ENCODE results near the gene CCBE1. TPM values are rescaled to one million over a fixed set of nuclear protein-coding genes. Genes with fewer than 3 reads are reported as not detected.
A peak's percentile ranks its signal among the peaks of the same experiment; 100 is the strongest.

Gene CCBE1
- total RNA-seq, 2 experiments from 2014 or later, result not detected

GRCh38 chr18:59432803-59433597, 264.2 kb downstream of the CCBE1 start:
- ATAC-seq (no peak), DNase-seq (no peak)
- Mint-ChIP-seq H3K4me3 (no peak overlapping the region), H3K27me3 (ENCODE audit: low read depth) (peaks cover 2% of the 10 kb centered on the region), H3K27ac (no peak overlapping the region), H3K4me1 (ENCODE audit: low read depth) (no peaks in the 10 kb centered on the region), H3K36me3 (ENCODE audit: low read depth) (no peaks in the 10 kb centered on the region), H3K9me3 (ENCODE audit: insufficient read depth) (no peaks in the 10 kb centered on the region)
- ChIA-PET CTCF (no interaction called here), POLR2A (no interaction called here)

- no peak for ATAC-seq
- peaks cover 2% of the 10 kb centered on the region for H3K27me3 Mint-ChIP-seq (ENCODE audit: low read depth)
- H3K4me1 Mint-ChIP-seq (ENCODE audit: low read depth), result no peaks in the 10 kb centered on the region
- DNase-seq, result no peak
- H3K27ac Mint-ChIP-seq, result no peak overlapping the region
- POLR2A ChIA-PET, result no interaction called here
- no peak overlapping the region for H3K4me3 Mint-ChIP-seq
- CTCF ChIA-PET, result no interaction called here
- H3K9me3 Mint-ChIP-seq (ENCODE audit: insufficient read depth), result no peaks in the 10 kb centered on the region
- no peaks in the 10 kb centered on the region for H3K36me3 Mint-ChIP-seq (ENCODE audit: low read depth)
Measured at GRCh38 chr18:59431131-59431530, 266.1 kb downstream of the CCBE1 start.

- DNase-seq, result no peak
- H3K4me1 Mint-ChIP-seq (ENCODE audit: low read depth), result no peaks in the 10 kb centered on the region
- no peak for ATAC-seq
- POLR2A ChIA-PET, result interaction anchor here (0.5 kb wide), 1 partner anchor 329 kb away, joined by 3 read pairs; no protein-coding TSS in a partner anchor
- H3K27ac Mint-ChIP-seq, result no peak overlapping the region
- H3K36me3 Mint-ChIP-seq (ENCODE audit: low read depth), result no peaks in the 10 kb centered on the region
- no peak overlapping the region for H3K4me3 Mint-ChIP-seq
- CTCF ChIA-PET, result no interaction called here
- H3K27me3 Mint-ChIP-seq (ENCODE audit: low read depth), result peaks cover 2% of the 10 kb centered on the region
- H3K9me3 Mint-ChIP-seq (ENCODE audit: insufficient read depth), result no peaks in the 10 kb centered on the region
Measured at GRCh38 chr18:59429608-59430007, 267.6 kb downstream of the CCBE1 start.

GRCh38 chr18:59428018-59428417, 269.2 kb downstream of the CCBE1 start:
- DNase-seq (no peak), ATAC-seq (no peak)
- H3K36me3 Mint-ChIP-seq (ENCODE audit: low read depth), result no peaks in the 10 kb centered on the region
- H3K27me3 Mint-ChIP-seq (ENCODE audit: low read depth), result peaks cover 4% of the 10 kb centered on the region
- H3K27ac Mint-ChIP-seq, result no peak overlapping the region
- no peak overlapping the region for H3K4me3 Mint-ChIP-seq
- ChIA-PET POLR2A (no interaction called here), CTCF (no interaction called here)
- no peaks in the 10 kb centered on the region for H3K9me3 Mint-ChIP-seq (ENCODE audit: insufficient read depth)
- H3K4me1 Mint-ChIP-seq (ENCODE audit: low read depth), result no peaks in the 10 kb centered on the region

GRCh38 chr18:59426855-59427254, 270.4 kb downstream of the CCBE1 start:
- ATAC-seq, result no peak
- Mint-ChIP-seq H3K27ac (no peak overlapping the region), H3K4me3 (no peak overlapping the region), H3K36me3 (ENCODE audit: low read depth) (no peaks in the 10 kb centered on the region), H3K9me3 (ENCODE audit: insufficient read depth) (no peaks in the 10 kb centered on the region), H3K27me3 (ENCODE audit: low read depth) (peaks cover 4% of the 10 kb centered on the region), H3K4me1 (ENCODE audit: low read depth) (no peaks in the 10 kb centered on the region)
- ChIA-PET CTCF (no interaction called here), POLR2A (no interaction called here)
- DNase-seq, result no peak

GRCh38 chr18:59423259-59423658, 274.0 kb downstream of the CCBE1 start:
- Mint-ChIP-seq H3K27ac (no peak overlapping the region), H3K27me3 (ENCODE audit: low read depth) (peaks cover 9% of the 10 kb centered on the region), H3K4me3 (no peak overlapping the region), H3K9me3 (ENCODE audit: insufficient read depth) (no peaks in the 10 kb centered on the region), H3K36me3 (ENCODE audit: low read depth) (no peaks in the 10 kb centered on the region), H3K4me1 (ENCODE audit: low read depth) (no peaks in the 10 kb centered on the region)
- POLR2A ChIA-PET, result no interaction called here
- CTCF ChIA-PET, result no interaction called here
- ATAC-seq, result no peak
- no peak for DNase-seq

- no peaks in the 10 kb centered on the region for H3K4me1 Mint-ChIP-seq (ENCODE audit: low read depth)
- ChIA-PET POLR2A (no interaction called here), CTCF (no interaction called here)
- DNase-seq (no peak), ATAC-seq (no peak)
- no peak overlapping the region for H3K4me3 Mint-ChIP-seq
- peaks cover 9% of the 10 kb centered on the region for H3K27me3 Mint-ChIP-seq (ENCODE audit: low read depth)
- no peak overlapping the region for H3K27ac Mint-ChIP-seq
- no peaks in the 10 kb centered on the region for H3K36me3 Mint-ChIP-seq (ENCODE audit: low read depth)
- no peaks in the 10 kb centered on the region for H3K9me3 Mint-ChIP-seq (ENCODE audit: insufficient read depth)
Measured at GRCh38 chr18:59420244-59420643, 277.0 kb downstream of the CCBE1 start.

- H3K4me3 Mint-ChIP-seq, result no peak overlapping the region
- peaks cover 10% of the 10 kb centered on the region for H3K27me3 Mint-ChIP-seq (ENCODE audit: low read depth)
- no peak for ATAC-seq
- no peaks in the 10 kb centered on the region for H3K4me1 Mint-ChIP-seq (ENCODE audit: low read depth)
- ChIA-PET CTCF (no interaction called here), POLR2A (no interaction called here)
- no peaks in the 10 kb centered on the region for H3K36me3 Mint-ChIP-seq (ENCODE audit: low read depth)
- no peaks in the 10 kb centered on the region for H3K9me3 Mint-ChIP-seq (ENCODE audit: insufficient read depth)
- no peak overlapping the region for H3K27ac Mint-ChIP-seq
- no peak for DNase-seq
Measured at GRCh38 chr18:59419386-59419785, 277.8 kb downstream of the CCBE1 start.

- CTCF ChIA-PET, result no interaction called here
- Mint-ChIP-seq H3K27ac (no peak overlapping the region), H3K4me3 (no peak overlapping the region), H3K9me3 (ENCODE audit: insufficient read depth) (no peaks in the 10 kb centered on the region), H3K4me1 (ENCODE audit: low read depth) (no peaks in the 10 kb centered on the region), H3K27me3 (ENCODE audit: low read depth) (peaks cover 15% of the 10 kb centered on the region), H3K36me3 (ENCODE audit: low read depth) (no peaks in the 10 kb centered on the region)
- ATAC-seq (no peak), DNase-seq (no peak)
- POLR2A ChIA-PET, result no interaction called here
Measured at GRCh38 chr18:59416818-59417217, 280.4 kb downstream of the CCBE1 start.

GRCh38 chr18:59414111-59414653, 283.0 kb downstream of the CCBE1 start:
- H3K36me3 Mint-ChIP-seq (ENCODE audit: low read depth), result no peaks in the 10 kb centered on the region
- no peaks in the 10 kb centered on the region for H3K9me3 Mint-ChIP-seq (ENCODE audit: insufficient read depth)
- H3K27me3 Mint-ChIP-seq (ENCODE audit: low read depth), result peaks cover 15% of the 10 kb centered on the region
- POLR2A ChIA-PET, result no interaction called here
- ATAC-seq (no peak), DNase-seq (no peak)
- no peaks in the 10 kb centered on the region for H3K4me1 Mint-ChIP-seq (ENCODE audit: low read depth)
- no peak overlapping the region for H3K4me3 Mint-ChIP-seq
- no peak overlapping the region for H3K27ac Mint-ChIP-seq
- CTCF ChIA-PET, result interaction anchor here (1.6 kb wide), 1 partner anchor 12 kb away, joined by 6 read pairs; no protein-coding TSS in a partner anchor

GRCh38 chr18:59402432-59403090, 294.7 kb downstream of the CCBE1 start:
- DNase-seq (peak; percentile 75), ATAC-seq (peak; percentile 99)
- no peaks in the 10 kb centered on the region for H3K36me3 Mint-ChIP-seq (ENCODE audit: low read depth)
- peaks cover 7% of the 10 kb centered on the region for H3K27me3 Mint-ChIP-seq (ENCODE audit: low read depth)
- POLR2A ChIA-PET, result no interaction called here
- no peak overlapping the region for H3K27ac Mint-ChIP-seq
- CTCF ChIA-PET, result interaction anchor here (0.6 to 2.7 kb wide), 34 partner anchors 8 to 634 kb away, joined by 3 to 113 read pairs (median 6); partner anchors contain the start of genes CPLX4 and LMAN1
- H3K4me3 Mint-ChIP-seq, result no peak overlapping the region
- no peaks in the 10 kb centered on the region for H3K4me1 Mint-ChIP-seq (ENCODE audit: low read depth)
- H3K9me3 Mint-ChIP-seq (ENCODE audit: insufficient read depth), result no peaks in the 10 kb centered on the region

- ChIA-PET CTCF (interaction anchor here (1.6 to 1.7 kb wide), 2 partner anchors 90 to 92 kb away, joined by 5 to 9 read pairs; no protein-coding TSS in a partner anchor), POLR2A (no interaction called here)
- ATAC-seq (no peak), DNase-seq (no peak)
- no peak overlapping the region for H3K4me3 Mint-ChIP-seq
- no peak overlapping the region for H3K27ac Mint-ChIP-seq
- H3K36me3 Mint-ChIP-seq (ENCODE audit: low read depth), result no peaks in the 10 kb centered on the region
- H3K9me3 Mint-ChIP-seq (ENCODE audit: insufficient read depth), result no peaks in the 10 kb centered on the region
- H3K4me1 Mint-ChIP-seq (ENCODE audit: low read depth), result peaks cover 9% of the 10 kb centered on the region
- H3K27me3 Mint-ChIP-seq (ENCODE audit: low read depth), result peaks cover 14% of the 10 kb centered on the region
Measured at GRCh38 chr18:59400407-59400806, 296.8 kb downstream of the CCBE1 start.
